H1 (cell line): ENCODE results near the gene PTPRG. TPM values are rescaled to one million over a fixed set of nuclear protein-coding genes. Genes with fewer than 3 reads are reported as not detected.

Source experiments
- TAF1 ChIP-seq: IDR thresholded peaks from 2 replicates; pipeline ENCODE4 v1.6.1; 2011; ENCODE audit warnings: mild to moderate bottlenecking, low read depth, low read length
- TAF7 ChIP-seq: optimal IDR thresholded peaks from 2 replicates; pipeline ENCODE3; 2011; ENCODE audit warnings: low read depth, mild to moderate bottlenecking, inconsistent platforms, low read length, moderate library complexity, borderline replicate concordance
- YY1 ChIP-seq: IDR thresholded peaks from 2 replicates; pipeline ENCODE4 v1.6.1; 2011; ENCODE audit warnings: low read depth, mild to moderate bottlenecking, low read length
- polyA plus RNA-seq, 7 experiments: library from polyadenylated mRNA; depleted of rRNA in 3 of 7; stranded (reverse) in 5 of 7; unstranded in 2 of 7; fragments of >200 nt in 5 of 7; fragments of 200-250 nt in 2 of 7; gene quantifications; 1 replicate in 5 of 7; 2 replicates in 1 of 7; 4 replicates in 1 of 7; pipeline versions ENCODE4 v1.2.1 to v1.2.3, GENCODE V29; 2011 to 2013; ENCODE audit warnings: missing spikeins in 2 of 7, mixed read lengths in 2 of 7
- total RNA-seq: library from RNA; stranded (reverse); fragmentation: NEBNext Ultra II Directional; extraction: Animal tissue kit (Norgen Biotek cat#: 25700); gene quantifications from 2 replicates; pipeline ENCODE4 v1.2.1, GENCODE V29; 2021
- TF ChIP-seq, protein P1 (sequence below), 3 experiments: IDR thresholded peaks; 1 replicate in 2 of 3; 2 replicates in 1 of 3; pipeline versions ENCODE4 v1.5.1 to v1.6.1; 2011; ENCODE audit warnings: low read length in 3 of 3, mild to moderate bottlenecking in 3 of 3, inconsistent platforms in 2 of 3, low read depth in 1 of 3, moderate library complexity in 1 of 3; ENCODE audit not compliant: insufficient read depth in 1 of 3; ENCODE audit errors: control extremely low read depth in 1 of 3

The PTPRG gene
- total and polyA plus RNA-seq, 2 of the 8 experiments (the other 6 are each of a cell fraction or from before 2014, with no cell fraction given) = 23.3 to 96.2 TPM

DNA sequence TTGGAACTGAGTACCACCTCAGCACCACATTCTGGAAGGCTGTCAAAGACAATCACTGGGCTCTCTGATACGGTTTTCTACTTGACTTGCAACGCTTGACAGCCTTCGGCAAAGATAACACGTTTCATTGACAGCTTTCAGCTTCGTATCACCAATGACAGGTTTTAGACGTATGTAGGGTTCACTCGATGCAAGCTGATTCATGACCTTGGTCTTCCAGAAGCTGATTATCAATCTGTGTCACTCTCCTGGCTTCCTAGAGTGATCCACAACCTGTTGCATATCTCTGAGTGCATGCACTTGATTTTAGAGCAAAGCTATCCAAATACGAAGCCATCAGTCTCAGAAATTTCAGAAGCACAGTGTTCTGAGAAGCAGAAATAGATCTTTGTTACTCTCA lies 430.3 kb downstream of the PTPRG start (continued):
- TF ChIP-seq, protein P1, sequence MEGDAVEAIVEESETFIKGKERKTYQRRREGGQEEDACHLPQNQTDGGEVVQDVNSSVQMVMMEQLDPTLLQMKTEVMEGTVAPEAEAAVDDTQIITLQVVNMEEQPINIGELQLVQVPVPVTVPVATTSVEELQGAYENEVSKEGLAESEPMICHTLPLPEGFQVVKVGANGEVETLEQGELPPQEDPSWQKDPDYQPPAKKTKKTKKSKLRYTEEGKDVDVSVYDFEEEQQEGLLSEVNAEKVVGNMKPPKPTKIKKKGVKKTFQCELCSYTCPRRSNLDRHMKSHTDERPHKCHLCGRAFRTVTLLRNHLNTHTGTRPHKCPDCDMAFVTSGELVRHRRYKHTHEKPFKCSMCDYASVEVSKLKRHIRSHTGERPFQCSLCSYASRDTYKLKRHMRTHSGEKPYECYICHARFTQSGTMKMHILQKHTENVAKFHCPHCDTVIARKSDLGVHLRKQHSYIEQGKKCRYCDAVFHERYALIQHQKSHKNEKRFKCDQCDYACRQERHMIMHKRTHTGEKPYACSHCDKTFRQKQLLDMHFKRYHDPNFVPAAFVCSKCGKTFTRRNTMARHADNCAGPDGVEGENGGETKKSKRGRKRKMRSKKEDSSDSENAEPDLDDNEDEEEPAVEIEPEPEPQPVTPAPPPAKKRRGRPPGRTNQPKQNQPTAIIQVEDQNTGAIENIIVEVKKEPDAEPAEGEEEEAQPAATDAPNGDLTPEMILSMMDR (IDR thresholded peaks at IDR 0.05; ENCODE audit: control extremely low read depth in 1 of 3, insufficient read depth in 1 of 3, low read depth in 1 of 3, low read length in 3 of 3) = no peak
- TF ChIP-seq YY1 = no peak
- no peak for TF ChIP-seq TAF7
- TF ChIP-seq TAF1 = no peak
